A549 treated with CORT108297 at 1 μM for 4 hours (cell line): ENCODE data around the gene OR52R1. TPM values are rescaled to one million over a fixed set of nuclear protein-coding genes. Genes with fewer than 3 reads are reported as not detected.

ENCODE experiments used
- total RNA-seq: library from RNA; stranded (reverse); fragments of 200-300 nt; extraction: Qiagen RNA extraction; gene quantifications from 5 replicates; pipeline ENCODE4 v1.2.3, GENCODE V29; 2022

Gene OR52R1
- total RNA-seq = not detected in 5 replicates

GRCh38 chr11:4804280-4804679, at the start of gene OR52R1:
Gene OR52R1, minus strand, starts transcription at chr11:4804380. Its CDS starts 0 bp downstream, at chr11:4804380.

GRCh38 chr11:4848908-4849532, 44.8 kb upstream of the OR52R1 start, which contains the start of gene OR51S1:
Gene OR51S1, minus strand, starts transcription at chr11:4849208. Its CDS starts 0 bp downstream, at chr11:4849208.

GRCh38 chr11:4821021-4821420, 16.8 kb upstream of the OR52R1 start, which contains the start of gene OR51F2:
Gene OR51F2, plus strand, starts transcription at chr11:4821321. Its CDS starts 101 bp downstream, at chr11:4821422.

GRCh38 chr11:4769838-4770237, 34.3 kb downstream of the OR52R1 start, which contains the start of gene OR51F1:
Gene OR51F1, minus strand, starts transcription at chr11:4769938. Its CDS starts 0 bp downstream, at chr11:4769938.

Other genes with a start within 250 kb of the OR52R1 start
- not detected in 5 replicates for gene OR52I2, start 222.6 kb downstream of the OR52R1 start, total RNA-seq
- gene OR52I1, start 210.3 kb downstream of the OR52R1 start, total RNA-seq = not detected in 5 replicates
- 8.3 to 10.6 TPM (median 8.9 TPM) in 5 replicates for gene TRIM68, start 196.1 kb downstream of the OR52R1 start, total RNA-seq
- not detected in 5 replicates for gene OR51D1, start 166.9 kb downstream of the OR52R1 start, total RNA-seq
- gene OR51E1, start 160.4 kb downstream of the OR52R1 start, total RNA-seq = not detected in 5 replicates
- not detected in 5 replicates for gene OR51E2, start 106.5 kb downstream of the OR52R1 start, total RNA-seq
- 0.14 TPM in 1 of 5 replicates, not detected in the others for gene MMP26, start 99.6 kb downstream of the OR52R1 start, total RNA-seq
- not detected in 5 replicates for gene OR51F1, start 34.4 kb downstream of the OR52R1 start, total RNA-seq
- gene OR51F2, start 16.9 kb upstream of the OR52R1 start, total RNA-seq = not detected in 5 replicates
- gene OR51S1, start 44.8 kb upstream of the OR52R1 start, total RNA-seq = not detected in 5 replicates
- gene OR51T1, start 77.5 kb upstream of the OR52R1 start, total RNA-seq = not detected in 5 replicates
- not detected in 5 replicates for gene OR51A7, start 99.4 kb upstream of the OR52R1 start, total RNA-seq
- gene OR51G2, start 115.0 kb upstream of the OR52R1 start, total RNA-seq = not detected in 5 replicates
- not detected in 5 replicates for gene OR51G1, start 120.0 kb upstream of the OR52R1 start, total RNA-seq
- not detected in 5 replicates for gene OR51A4, start 143.2 kb upstream of the OR52R1 start, total RNA-seq
- not detected in 5 replicates for gene OR51A2, start 151.3 kb upstream of the OR52R1 start, total RNA-seq
- not detected in 5 replicates for gene OR51L1, start 190.5 kb upstream of the OR52R1 start, total RNA-seq
- gene OR52J3, start 242.1 kb upstream of the OR52R1 start, total RNA-seq = not detected in 5 replicates